Aorta (tissue), 5 donors: ENCODE measurements around the gene ABCD4. TPM values are rescaled to one million over a fixed set of nuclear protein-coding genes. Genes with fewer than 3 reads are reported as not detected.

Experiments
- ATAC-seq: fragments of 200-7000 bp; cut with Tn5 transposase; one replicate; pipeline ENCODE4 v1.9.1; 2022; ENCODE audit warnings: moderate library complexity; ENCODE audit not compliant: low FRiP score
- DNase-seq, 2 donors: peaks; one replicate each; pipeline ENCODE4 v3.0.0-alpha.2; 2020
- H3K27ac ChIP-seq, 2 donors: one replicate each; pipeline ENCODE4 v1.5.1; 2013; ENCODE audit warnings: low read length in 2 of 2, mild to moderate bottlenecking in 2 of 2, moderate library complexity in 2 of 2, control low read depth in 1 of 2, inconsistent platforms in 1 of 2, low read depth in 1 of 2
- H3K27me3 ChIP-seq, 2 donors: one replicate each; pipeline ENCODE4 v1.6.1; 2013; ENCODE audit warnings: control low read depth in 1 of 2, low read length in 1 of 2, mild to moderate bottlenecking in 1 of 2, moderate library complexity in 1 of 2; ENCODE audit not compliant: insufficient read depth in 2 of 2, control insufficient read depth in 1 of 2
- H3K36me3 ChIP-seq, 2 donors: one replicate each; pipeline ENCODE4 v1.6.1; 2013; ENCODE audit warnings: control low read depth in 1 of 2, low read length in 1 of 2, mild to moderate bottlenecking in 1 of 2; ENCODE audit not compliant: insufficient read depth in 2 of 2, control insufficient read depth in 1 of 2
- H3K4me1 ChIP-seq, 2 donors: one replicate each; pipeline ENCODE4 v1.6.1; 2013; ENCODE audit warnings: low read length in 2 of 2, control low read depth in 1 of 2, mild to moderate bottlenecking in 1 of 2, moderate library complexity in 1 of 2; ENCODE audit not compliant: insufficient read depth in 2 of 2, control insufficient read depth in 1 of 2
- H3K4me3 ChIP-seq, 2 donors: one replicate each; pipeline ENCODE4 v1.5.1; 2013; ENCODE audit warnings: low read length in 2 of 2, control low read depth in 1 of 2, mild to moderate bottlenecking in 1 of 2
- H3K9me3 ChIP-seq: one replicate; pipeline ENCODE4 v1.6.1; 2013; ENCODE audit warnings: mild to moderate bottlenecking, low read length; ENCODE audit not compliant: control insufficient read depth
- WGBS, 2 donors: extraction: QIAGEN DNeasy Blood & Tissue Kit; methylation state at CpG; one replicate each; pipeline ENCODE4 v1.1.7; 2013; 5-methylcytosine and 5-hydroxymethylcytosine counted together
- intact Hi-C, 2 donors: fragments of 100-400 bp; cut with DNase I; formaldehyde crosslinking; loops; one replicate each; pipeline versions ENCODE4 v1.14.2 to v1.15.0; 2022
- polyA plus RNA-seq, 2 donors: library from polyadenylated mRNA; stranded (reverse); fragments of 200-250 nt; gene quantifications; one replicate each; pipeline ENCODE4 v1.2.3, GENCODE V29; 2013
- total RNA-seq, 2 donors: library from RNA; stranded (reverse); fragmentation: NEBNext Ultra II Directional; extraction: Animal tissue kit (Norgen Biotek cat#: 25700); gene quantifications; one replicate each; pipeline ENCODE4 v1.2.1, GENCODE V29; 2021
- donor health status: healthy with polysubstance abuse.
- donor health status: Bipolar disorder and iron deficiency.
- donor health status: DM: no; HTN: no; CAD: no.
- donor health status: DM: no; HTN: no; CAD: no.
- donor health status: DM: yes; HTN: yes; CAD: no.

Gene ABCD4
- total and polyA plus RNA-seq, 4 donors = 10.5 to 102 (median 53.9) TPM

DNA sequence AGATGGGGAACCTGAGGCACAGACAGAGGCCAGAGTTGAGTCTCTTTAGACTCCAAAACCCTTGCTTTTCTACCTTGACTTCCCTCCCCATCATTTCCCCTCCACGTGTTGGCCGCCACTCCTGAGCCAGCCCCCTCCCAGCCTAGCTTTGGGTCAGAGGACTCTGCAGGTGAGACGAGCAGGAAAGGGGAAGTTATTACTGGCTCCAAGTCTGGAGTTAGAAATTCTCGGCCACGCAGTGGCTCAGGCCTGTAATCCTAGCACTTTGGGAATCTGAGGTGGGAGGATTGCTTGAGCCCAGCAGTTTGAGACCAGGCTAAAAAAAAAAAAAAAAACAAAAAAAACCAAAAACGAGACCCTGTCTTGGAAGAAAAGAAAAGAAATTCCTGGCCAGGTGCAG is 54.7 kb downstream of the ABCD4 start:
- Histone ChIP-seq H3K4me3 (no peak overlapping the region), H3K27ac (no peak overlapping the region), H3K27me3 (no peaks in the 10 kb centered on the region), H3K9me3 (no peaks in the 10 kb centered on the region), H3K4me1 (no peaks in the 10 kb centered on the region), H3K36me3 (no peaks in the 10 kb centered on the region)
- ATAC-seq (no peak), DNase-seq (no peak)
- intact Hi-C loops = no loop called here
- WGBS, 2 donors = 73 to 79% methylated on average over 5 to 6 of the region's 6 CpGs

GRCh38 chr14:74246542-74246941 is 56.2 kb downstream of the ABCD4 start:
- ATAC-seq = no peak
- intact Hi-C loops = no loop called here
- peaks cover 0 to 1% of the 10 kb centered on the region in 2 donors for H3K27me3 ChIP-seq

GRCh38 chr14:74245292-74245691 is 57.4 kb downstream of the ABCD4 start:
- intact Hi-C loops = no loop called here
- Histone ChIP-seq H3K4me1 (no peaks in the 10 kb centered on the region), H3K27me3 (peaks cover 0 to 1% of the 10 kb centered on the region in 2 donors), H3K27ac (no peak overlapping the region), H3K36me3 (no peaks in the 10 kb centered on the region), H3K4me3 (no peak overlapping the region), H3K9me3 (no peaks in the 10 kb centered on the region)
- DNase-seq = no peak
- 78 to 79% methylated on average over 7 of the region's 7 CpGs for WGBS, 2 donors
- ATAC-seq = no peak

More at GRCh38 chr14:74246542-74246941, 56.2 kb downstream of the ABCD4 start:
- 84% methylated on average over 8 of the region's 8 CpGs for WGBS, 2 donors
- no peaks in the 10 kb centered on the region for H3K36me3 ChIP-seq
- no peak overlapping the region for H3K27ac ChIP-seq
- H3K4me3 ChIP-seq = no peak overlapping the region
- DNase-seq = no peak
- H3K9me3 ChIP-seq = no peaks in the 10 kb centered on the region
- H3K4me1 ChIP-seq = no peaks in the 10 kb centered on the region

GRCh38 chr14:74244115-74244514 is 58.6 kb downstream of the ABCD4 start:
- Histone ChIP-seq H3K27me3 (peaks cover 0 to 1% of the 10 kb centered on the region in 2 donors), H3K27ac (no peak overlapping the region), H3K4me1 (no peaks in the 10 kb centered on the region), H3K9me3 (no peaks in the 10 kb centered on the region), H3K36me3 (no peaks in the 10 kb centered on the region), H3K4me3 (no peak overlapping the region)
- 14 to 23% methylated on average over 3 of the region's 3 CpGs for WGBS, 2 donors
- DNase-seq (no peak), ATAC-seq (no peak)
- intact Hi-C loops = no loop called here

GRCh38 chr14:74243051-74243450 is 59.7 kb downstream of the ABCD4 start:
- no peak overlapping the region for H3K27ac ChIP-seq
- H3K4me3 ChIP-seq = no peak overlapping the region
- ATAC-seq = no peak
- no peaks in the 10 kb centered on the region for H3K4me1 ChIP-seq
- intact Hi-C loops = no loop called here
- H3K36me3 ChIP-seq = no peaks in the 10 kb centered on the region
- no peaks in the 10 kb centered on the region for H3K9me3 ChIP-seq
- 26 to 33% methylated on average over 5 of the region's 5 CpGs for WGBS, 2 donors
- DNase-seq = no peak
- peaks cover 0 to 1% of the 10 kb centered on the region in 2 donors for H3K27me3 ChIP-seq

DNA sequence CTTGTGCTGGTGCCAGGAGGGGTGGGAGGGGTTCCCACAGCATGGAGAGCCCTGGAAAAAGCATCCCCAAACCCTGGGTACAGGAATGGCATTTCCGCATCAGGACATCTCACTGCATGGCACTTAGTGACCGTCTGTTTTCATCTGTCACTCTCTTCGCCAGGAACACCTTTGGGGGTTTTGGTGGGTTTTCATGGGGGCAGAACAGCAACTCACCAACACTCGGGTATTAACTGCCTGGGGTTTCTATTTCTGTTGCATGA is 60.0 kb downstream of the ABCD4 start:
- no peaks in the 10 kb centered on the region for H3K36me3 ChIP-seq
- H3K27me3 ChIP-seq = peaks cover 0 to 1% of the 10 kb centered on the region in 2 donors

DNA sequence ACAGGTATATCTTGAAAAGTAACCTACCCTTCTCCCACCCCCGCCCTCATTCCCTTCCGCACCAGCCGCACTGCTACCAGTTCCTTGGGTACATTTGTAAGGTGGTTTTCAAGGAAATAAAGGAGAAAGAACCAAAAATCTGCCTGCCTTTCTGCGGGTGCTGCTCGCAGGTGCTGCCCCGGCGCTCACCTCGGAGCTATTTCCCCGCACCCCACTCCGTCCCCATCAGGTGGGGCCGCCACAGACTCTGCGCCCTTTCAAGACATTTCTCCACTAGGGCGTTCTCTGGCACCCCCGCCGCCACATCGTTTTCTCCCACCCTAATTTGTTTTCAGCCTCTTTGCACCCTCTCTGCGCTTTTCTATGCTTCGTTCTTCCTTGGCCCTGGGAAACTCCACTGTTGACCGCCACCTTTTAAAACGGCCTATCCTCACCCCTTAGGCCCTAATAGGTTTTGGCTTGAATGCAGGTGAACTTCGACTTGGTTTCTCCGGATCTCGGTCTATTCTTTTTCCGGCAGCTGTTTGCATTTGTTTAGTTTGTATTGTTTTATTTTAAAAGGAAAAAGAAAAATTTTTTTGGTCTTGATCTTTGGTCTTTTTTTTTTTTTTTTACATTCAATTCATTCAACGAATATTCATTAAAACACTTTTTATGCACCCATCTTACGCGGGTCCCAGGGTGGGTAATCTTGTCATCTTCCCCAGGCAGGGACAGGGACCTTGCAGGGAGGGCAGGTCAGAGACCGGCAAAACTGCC is 60.5 kb downstream of the ABCD4 start:
- no peak overlapping the region for H3K4me3 ChIP-seq
- H3K9me3 ChIP-seq = no peaks in the 10 kb centered on the region
- H3K27ac ChIP-seq = no peak overlapping the region
- H3K36me3 ChIP-seq = no peaks in the 10 kb centered on the region
- no peak for ATAC-seq
- H3K4me1 ChIP-seq = no peaks in the 10 kb centered on the region
- WGBS, 2 donors = 19 to 23% methylated on average over 28 of the region's 28 CpGs
- intact Hi-C loops = no loop called here
- peaks cover 0 to 1% of the 10 kb centered on the region in 2 donors for H3K27me3 ChIP-seq
- no peak for DNase-seq

More for the DNA sequence above, 60.0 kb downstream of the ABCD4 start:
- Histone ChIP-seq H3K4me3 (no peak overlapping the region), H3K9me3 (no peaks in the 10 kb centered on the region), H3K27ac (no peak overlapping the region), H3K4me1 (no peaks in the 10 kb centered on the region)
- intact Hi-C loops = no loop called here
- WGBS, 2 donors = 24 to 48% methylated on average over 4 of the region's 4 CpGs
- no peak for ATAC-seq
- no peak for DNase-seq

- WGBS, 2 donors = 8 to 12% methylated on average over 14 of the region's 14 CpGs
- intact Hi-C loops = no loop called here
- H3K4me3 ChIP-seq = peak overlapping the region in 1 of 2 donors; percentile 11
Measured at GRCh38 chr14:74241652-74242017, 61.1 kb downstream of the ABCD4 start.

More at GRCh38 chr14:74241652-74242017, 61.1 kb downstream of the ABCD4 start:
- Histone ChIP-seq H3K36me3 (no peaks in the 10 kb centered on the region), H3K4me1 (no peaks in the 10 kb centered on the region), H3K27ac (no peak overlapping the region), H3K27me3 (peaks cover 0 to 1% of the 10 kb centered on the region in 2 donors), H3K9me3 (no peaks in the 10 kb centered on the region)
- ATAC-seq (no peak), DNase-seq (no peak)
